HepG2 (cell line): ENCODE results near the gene ELAVL3. TPM values are rescaled to one million over a fixed set of nuclear protein-coding genes. Genes with fewer than 3 reads are reported as not detected.
A peak's percentile ranks its signal among the peaks of the same experiment; 100 is the strongest.

Source experiments
- ARNT ChIP-seq: fragments of 450-650 bp; IDR thresholded peaks from 2 replicates; pipeline ENCODE4 v1.6.1; 2017
- CBX5 ChIP-seq: sonication (generic); formaldehyde crosslinking; IDR thresholded peaks from 2 replicates; pipeline ENCODE4 v1.4.0; 2020; ENCODE audit warnings: missing genetic modification reagents, borderline replicate concordance
- ESRRA ChIP-seq: sonication (generic); formaldehyde crosslinking; IDR thresholded peaks from 2 replicates; pipeline ENCODE4 v1.5.1; 2020; ENCODE audit warnings: mild to moderate bottlenecking, low read depth, missing genetic modification reagents
- FOXK1 ChIP-seq: sonication (generic); formaldehyde crosslinking; IDR thresholded peaks from 2 replicates; pipeline ENCODE4 v1.4.0; 2020; ENCODE audit warnings: low read depth, missing genetic modification reagents, borderline replicate concordance
- GTF2F1 ChIP-seq: fragments of 150-350 bp; IDR thresholded peaks from 2 replicates; pipeline ENCODE4 v1.6.1; 2014; ENCODE audit warnings: low read length
- MEF2D ChIP-seq: sonication (generic); formaldehyde crosslinking; IDR thresholded peaks from 2 replicates; pipeline ENCODE4 v1.5.1; 2020; ENCODE audit warnings: mild to moderate bottlenecking, missing genetic modification reagents
- NCOA2 ChIP-seq: sonication (generic); formaldehyde crosslinking; IDR thresholded peaks from 2 replicates; pipeline ENCODE4 v1.8.0; 2022; ENCODE audit warnings: inconsistent platforms
- NONO ChIP-seq, 2 experiments: fragments of 450-650 bp in 1 of 2; sonication (generic) in 1 of 2; formaldehyde crosslinking in 1 of 2; IDR thresholded peaks in 1 of 2; conservative IDR thresholded peaks in 1 of 2; 2 replicates each; pipeline versions ENCODE4 v1.6.1 to v1.8.0; 2017 to 2022; ENCODE audit warnings: mild to moderate bottlenecking in 1 of 2, missing genetic modification reagents in 1 of 2, moderate library complexity in 1 of 2
- NPAS2 ChIP-seq: sonication (generic); formaldehyde crosslinking; IDR thresholded peaks from 2 replicates; pipeline ENCODE4 v1.8.0; 2022; ENCODE audit warnings: mild to moderate bottlenecking, missing genetic modification reagents, borderline replicate concordance
- NRL ChIP-seq: sonication (generic); formaldehyde crosslinking; IDR thresholded peaks from 2 replicates; pipeline ENCODE4 v1.5.0; 2020; ENCODE audit warnings: missing genetic modification reagents, mild to moderate bottlenecking, moderate library complexity, borderline replicate concordance
- SATB2 ChIP-seq: sonication (generic); formaldehyde crosslinking; IDR thresholded peaks from 2 replicates; pipeline ENCODE4 v1.5.0; 2020; ENCODE audit warnings: missing genetic modification reagents
- SIX1 ChIP-seq: sonication (generic); formaldehyde crosslinking; IDR thresholded peaks from 2 replicates; pipeline ENCODE4 v1.4.0; 2020; ENCODE audit warnings: missing genetic modification reagents, borderline replicate concordance
- TEAD3 ChIP-seq: optimal IDR thresholded peaks from 2 replicates; pipeline ENCODE3; 2016; ENCODE audit warnings: borderline replicate concordance
- ZFYVE20 ChIP-seq: sonication (generic); formaldehyde crosslinking; IDR thresholded peaks from 2 replicates; pipeline ENCODE4 v1.8.0; 2023; ENCODE audit warnings: low read depth, mild to moderate bottlenecking, moderate library complexity, missing genetic modification reagents, borderline replicate concordance
- ZNF260 ChIP-seq: sonication (generic); formaldehyde crosslinking; IDR thresholded peaks from 2 replicates; pipeline ENCODE4 v1.4.0; 2020; ENCODE audit warnings: missing genetic modification reagents, low read depth, mild to moderate bottlenecking, borderline replicate concordance
- ZNF367 ChIP-seq: sonication (generic); formaldehyde crosslinking; IDR thresholded peaks from 2 replicates; pipeline ENCODE4 v1.4.0; 2020; ENCODE audit warnings: missing genetic modification reagents, borderline replicate concordance
- ZNF605 ChIP-seq: sonication (generic); formaldehyde crosslinking; IDR thresholded peaks from 2 replicates; pipeline ENCODE4 v1.8.0; 2022; ENCODE audit warnings: mild to moderate bottlenecking, missing genetic modification reagents
- ZNF775 ChIP-seq: sonication (generic); formaldehyde crosslinking; IDR thresholded peaks from 2 replicates; pipeline ENCODE4 v1.4.0; 2020; ENCODE audit warnings: missing genetic modification reagents, mild to moderate bottlenecking, moderate library complexity, borderline replicate concordance
- polyA plus RNA-seq, 8 experiments: library from polyadenylated mRNA; depleted of rRNA in 3 of 8; stranded (reverse) in 7 of 8; unstranded in 1 of 8; fragments of >200 nt; fragmentation: Illumina TruSeq in 4 of 8; extraction: Trizol in 4 of 8; gene quantifications; 2 replicates each; pipeline versions ENCODE4 v1.2.1 to v1.2.3, GENCODE V29; 2011 to 2016; ENCODE audit warnings: low read depth in 4 of 8, missing spikeins in 1 of 8, mixed read lengths in 1 of 8; ENCODE audit not compliant: insufficient read depth in 1 of 8
- total RNA-seq, 5 experiments: library from RNA; depleted of rRNA; stranded (reverse); fragments of >200 nt; fragmentation: Illumina TruSeq; extraction: Trizol; gene quantifications; 2 replicates each; pipeline ENCODE4 v1.2.3, GENCODE V29; 2016; ENCODE audit warnings: low read depth in 1 of 5
- TF ChIP-seq, protein P1 (sequence below): sonication (generic); formaldehyde crosslinking; IDR thresholded peaks from 2 replicates; pipeline ENCODE4 v1.4.0; 2020; ENCODE audit warnings: missing genetic modification reagents, borderline replicate concordance
- TF ChIP-seq, protein P2 (sequence below): IDR thresholded peaks from 2 replicates; pipeline ENCODE4 v1.6.1; 2016; ENCODE audit warnings: missing compliant biosample characterization, missing genetic modification reagents, borderline replicate concordance
- TF ChIP-seq, protein P3 (sequence below): sonication (generic); formaldehyde crosslinking; conservative IDR thresholded peaks from 2 replicates; pipeline ENCODE4 v1.4.0; 2020; ENCODE audit warnings: missing genetic modification reagents
- TF ChIP-seq, protein P4 (sequence below): sonication (generic); formaldehyde crosslinking; IDR thresholded peaks from 2 replicates; pipeline ENCODE4 v1.5.1; 2020; ENCODE audit warnings: mild to moderate bottlenecking, missing genetic modification reagents, moderate library complexity

ELAVL3 gene
- total and polyA plus RNA-seq, 2 of the 13 experiments (the other 11 are each of a cell fraction or from before 2014, with no cell fraction given), result 0.03 TPM; not detected in 1

DNA sequence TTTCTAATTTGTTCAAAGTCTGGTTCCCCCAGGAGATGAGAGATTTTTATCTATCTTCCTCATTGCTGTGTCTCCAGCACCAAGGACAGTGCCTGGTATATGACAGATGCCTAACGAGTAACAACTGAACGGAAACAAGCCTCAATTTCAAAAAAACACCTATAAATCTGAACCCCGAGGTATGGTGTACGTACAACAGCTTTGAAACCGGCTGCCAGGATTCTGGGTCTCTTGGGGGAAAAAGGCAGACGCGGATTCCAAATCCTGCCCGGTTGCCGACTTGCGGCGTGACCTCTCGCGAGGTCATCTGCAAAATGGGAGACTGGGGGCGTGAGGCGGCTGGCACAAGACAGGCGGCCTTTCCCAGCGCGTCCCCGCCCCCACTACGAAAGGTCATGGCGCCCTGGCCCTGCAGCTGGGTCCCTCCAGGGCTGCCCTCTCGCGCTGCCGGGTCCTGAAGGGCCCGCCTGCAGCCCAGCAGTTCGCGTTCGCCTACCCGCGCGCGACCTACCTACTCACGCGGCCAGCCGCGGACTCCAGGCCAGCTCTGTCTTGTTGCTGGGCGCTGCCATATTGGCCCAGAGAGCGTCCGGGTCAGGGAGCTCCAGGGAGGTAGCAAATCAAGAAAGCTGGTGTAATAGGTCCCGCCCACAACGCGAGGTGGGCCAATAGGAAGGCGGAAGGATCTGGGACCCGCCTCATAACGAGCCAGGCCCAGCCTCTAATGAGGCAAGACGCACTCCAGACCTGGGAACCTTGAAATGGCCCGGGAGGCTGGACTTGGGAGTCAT lies 47.9 kb upstream of the ELAVL3 start, which contains the start of gene ECSIT (continued):
- TF ChIP-seq NPAS2 (no peak), ZNF605 (CRISPR knock-in tag) (peak; percentile 57; the same call in 1 of the 2 replicates), FOXK1 (peak; percentile 83), SIX1 (CRISPR knock-in tag) (no peak), NRL (CRISPR knock-in tag) (peak; percentile 94), TEAD3 (no peak), NCOA2 (CRISPR knock-in tag) (peak; percentile 44; the same call in 1 of the 2 replicates), ARNT (no peak), ZNF775 (no peak), ZNF367 (CRISPR knock-in tag) (no peak), ZNF260 (CRISPR knock-in tag) (no peak), SATB2 (CRISPR knock-in tag) (0 out of 2 replicates have a peak, but pooled peaks have one; percentile 69), CBX5 (CRISPR knock-in tag) (peak; percentile 44; the same call in 1 of the 2 replicates), NONO (IDR thresholded peaks at IDR 0.05) (no peak), NONO (CRISPR knock-in tag; conservative IDR thresholded peaks at IDR 0.05) (peak; percentile 86), GTF2F1 (no peak), ZFYVE20 (CRISPR knock-in tag) (no peak), ESRRA (CRISPR knock-in tag) (peak; percentile 88; the same call in 1 of the 2 replicates), MEF2D (CRISPR knock-in tag) (peak; percentile 67; the same call in 1 of the 2 replicates)
- TF ChIP-seq, protein P1, sequence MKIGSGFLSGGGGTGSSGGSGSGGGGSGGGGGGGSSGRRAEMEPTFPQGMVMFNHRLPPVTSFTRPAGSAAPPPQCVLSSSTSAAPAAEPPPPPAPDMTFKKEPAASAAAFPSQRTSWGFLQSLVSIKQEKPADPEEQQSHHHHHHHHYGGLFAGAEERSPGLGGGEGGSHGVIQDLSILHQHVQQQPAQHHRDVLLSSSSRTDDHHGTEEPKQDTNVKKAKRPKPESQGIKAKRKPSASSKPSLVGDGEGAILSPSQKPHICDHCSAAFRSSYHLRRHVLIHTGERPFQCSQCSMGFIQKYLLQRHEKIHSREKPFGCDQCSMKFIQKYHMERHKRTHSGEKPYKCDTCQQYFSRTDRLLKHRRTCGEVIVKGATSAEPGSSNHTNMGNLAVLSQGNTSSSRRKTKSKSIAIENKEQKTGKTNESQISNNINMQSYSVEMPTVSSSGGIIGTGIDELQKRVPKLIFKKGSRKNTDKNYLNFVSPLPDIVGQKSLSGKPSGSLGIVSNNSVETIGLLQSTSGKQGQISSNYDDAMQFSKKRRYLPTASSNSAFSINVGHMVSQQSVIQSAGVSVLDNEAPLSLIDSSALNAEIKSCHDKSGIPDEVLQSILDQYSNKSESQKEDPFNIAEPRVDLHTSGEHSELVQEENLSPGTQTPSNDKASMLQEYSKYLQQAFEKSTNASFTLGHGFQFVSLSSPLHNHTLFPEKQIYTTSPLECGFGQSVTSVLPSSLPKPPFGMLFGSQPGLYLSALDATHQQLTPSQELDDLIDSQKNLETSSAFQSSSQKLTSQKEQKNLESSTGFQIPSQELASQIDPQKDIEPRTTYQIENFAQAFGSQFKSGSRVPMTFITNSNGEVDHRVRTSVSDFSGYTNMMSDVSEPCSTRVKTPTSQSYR, result peak; percentile 70
- TF ChIP-seq, protein P2, sequence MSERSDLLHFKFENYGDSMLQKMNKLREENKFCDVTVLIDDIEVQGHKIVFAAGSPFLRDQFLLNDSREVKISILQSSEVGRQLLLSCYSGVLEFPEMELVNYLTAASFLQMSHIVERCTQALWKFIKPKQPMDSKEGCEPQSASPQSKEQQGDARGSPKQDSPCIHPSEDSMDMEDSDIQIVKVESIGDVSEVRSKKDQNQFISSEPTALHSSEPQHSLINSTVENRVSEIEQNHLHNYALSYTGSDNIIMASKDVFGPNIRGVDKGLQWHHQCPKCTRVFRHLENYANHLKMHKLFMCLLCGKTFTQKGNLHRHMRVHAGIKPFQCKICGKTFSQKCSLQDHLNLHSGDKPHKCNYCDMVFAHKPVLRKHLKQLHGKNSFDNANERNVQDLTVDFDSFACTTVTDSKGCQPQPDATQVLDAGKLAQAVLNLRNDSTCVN (CRISPR knock-in tag), result 0 out of 2 replicates have a peak, but pooled peaks have one; percentile 38
- TF ChIP-seq, protein P3, sequence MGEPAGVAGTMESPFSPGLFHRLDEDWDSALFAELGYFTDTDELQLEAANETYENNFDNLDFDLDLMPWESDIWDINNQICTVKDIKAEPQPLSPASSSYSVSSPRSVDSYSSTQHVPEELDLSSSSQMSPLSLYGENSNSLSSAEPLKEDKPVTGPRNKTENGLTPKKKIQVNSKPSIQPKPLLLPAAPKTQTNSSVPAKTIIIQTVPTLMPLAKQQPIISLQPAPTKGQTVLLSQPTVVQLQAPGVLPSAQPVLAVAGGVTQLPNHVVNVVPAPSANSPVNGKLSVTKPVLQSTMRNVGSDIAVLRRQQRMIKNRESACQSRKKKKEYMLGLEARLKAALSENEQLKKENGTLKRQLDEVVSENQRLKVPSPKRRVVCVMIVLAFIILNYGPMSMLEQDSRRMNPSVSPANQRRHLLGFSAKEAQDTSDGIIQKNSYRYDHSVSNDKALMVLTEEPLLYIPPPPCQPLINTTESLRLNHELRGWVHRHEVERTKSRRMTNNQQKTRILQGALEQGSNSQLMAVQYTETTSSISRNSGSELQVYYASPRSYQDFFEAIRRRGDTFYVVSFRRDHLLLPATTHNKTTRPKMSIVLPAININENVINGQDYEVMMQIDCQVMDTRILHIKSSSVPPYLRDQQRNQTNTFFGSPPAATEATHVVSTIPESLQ (CRISPR knock-in tag), result no peak
- TF ChIP-seq, protein P4, sequence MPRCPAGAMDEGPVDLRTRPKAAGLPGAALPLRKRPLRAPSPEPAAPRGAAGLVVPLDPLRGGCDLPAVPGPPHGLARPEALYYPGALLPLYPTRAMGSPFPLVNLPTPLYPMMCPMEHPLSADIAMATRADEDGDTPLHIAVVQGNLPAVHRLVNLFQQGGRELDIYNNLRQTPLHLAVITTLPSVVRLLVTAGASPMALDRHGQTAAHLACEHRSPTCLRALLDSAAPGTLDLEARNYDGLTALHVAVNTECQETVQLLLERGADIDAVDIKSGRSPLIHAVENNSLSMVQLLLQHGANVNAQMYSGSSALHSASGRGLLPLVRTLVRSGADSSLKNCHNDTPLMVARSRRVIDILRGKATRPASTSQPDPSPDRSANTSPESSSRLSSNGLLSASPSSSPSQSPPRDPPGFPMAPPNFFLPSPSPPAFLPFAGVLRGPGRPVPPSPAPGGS, result peak; percentile 79; the same call in 1 of the 2 replicates
